NOMO-1 treated with dmso at 0.1 percent for 144 hours (cell line): ENCODE results near the gene GTF3C5.
"Not testable (repeated sequence)": the region's sequence is repeated elsewhere in the genome, so short reads cannot be mapped to it uniquely, and the experiment has no call there.

Experiments used
- DNase-seq: peaks from one replicate; lab custom pipeline; 2025; ENCODE audit not compliant: unreplicated experiment; lab: John Stamatoyannopoulos, UW

GTF3C5 gene

GRCh38 chr9:133054194-133054890 lies 23.5 kb downstream of the GTF3C5 start:
- no peak for DNase-seq

- no peak for DNase-seq
These were observed 24.2 kb downstream of the GTF3C5 start for GRCh38 chr9:133054966-133055365.

GRCh38 chr9:133055788-133056420 lies 25.1 kb downstream of the GTF3C5 start:
- DNase-seq = no peak

GRCh38 chr9:133056533-133056932 lies 25.7 kb downstream of the GTF3C5 start:
- DNase-seq = no peak

GRCh38 chr9:133057006-133057405 lies 26.2 kb downstream of the GTF3C5 start:
- no peak for DNase-seq

GRCh38 chr9:133057553-133057952 lies 26.8 kb downstream of the GTF3C5 start:
- DNase-seq = no peak

- no peak for DNase-seq
These were observed 27.3 kb downstream of the GTF3C5 start for GRCh38 chr9:133058071-133058470.

- DNase-seq = no peak
These were observed 27.9 kb downstream of the GTF3C5 start for GRCh38 chr9:133058550-133059320.

GRCh38 chr9:133059623-133060022 lies 28.8 kb downstream of the GTF3C5 start:
- DNase-seq = no peak

- no peak for DNase-seq
These were observed 29.6 kb downstream of the GTF3C5 start for GRCh38 chr9:133060417-133060841.

- DNase-seq = not testable (repeated sequence)
These were observed 30.4 kb downstream of the GTF3C5 start for GRCh38 chr9:133061019-133061763.

GRCh38 chr9:133061764-133062145 lies 31.0 kb downstream of the GTF3C5 start, which contains the start of gene CEL:
TSS of gene CEL (plus strand) at chr9:133061981. CDS start at chr9:133062003, 22 bp downstream.
- not testable (repeated sequence) for DNase-seq

- not testable (repeated sequence) for DNase-seq
These were observed 31.8 kb downstream of the GTF3C5 start for GRCh38 chr9:133062569-133062968.

- DNase-seq = no peak
These were observed 32.3 kb downstream of the GTF3C5 start for GRCh38 chr9:133063159-133063499.

GRCh38 chr9:133063500-133064231 lies 32.9 kb downstream of the GTF3C5 start:
- no peak for DNase-seq

GRCh38 chr9:133064241-133065069 lies 33.7 kb downstream of the GTF3C5 start:
- DNase-seq = no peak

GRCh38 chr9:133065070-133065388 lies 34.2 kb downstream of the GTF3C5 start:
- no peak for DNase-seq

- no peak for DNase-seq
These were observed 35.6 kb downstream of the GTF3C5 start for GRCh38 chr9:133066181-133066983.

GRCh38 chr9:133067006-133067405 lies 36.2 kb downstream of the GTF3C5 start:
- no peak for DNase-seq
